ENCODE data around the gene PYGM.

Gene PYGM

DNA sequence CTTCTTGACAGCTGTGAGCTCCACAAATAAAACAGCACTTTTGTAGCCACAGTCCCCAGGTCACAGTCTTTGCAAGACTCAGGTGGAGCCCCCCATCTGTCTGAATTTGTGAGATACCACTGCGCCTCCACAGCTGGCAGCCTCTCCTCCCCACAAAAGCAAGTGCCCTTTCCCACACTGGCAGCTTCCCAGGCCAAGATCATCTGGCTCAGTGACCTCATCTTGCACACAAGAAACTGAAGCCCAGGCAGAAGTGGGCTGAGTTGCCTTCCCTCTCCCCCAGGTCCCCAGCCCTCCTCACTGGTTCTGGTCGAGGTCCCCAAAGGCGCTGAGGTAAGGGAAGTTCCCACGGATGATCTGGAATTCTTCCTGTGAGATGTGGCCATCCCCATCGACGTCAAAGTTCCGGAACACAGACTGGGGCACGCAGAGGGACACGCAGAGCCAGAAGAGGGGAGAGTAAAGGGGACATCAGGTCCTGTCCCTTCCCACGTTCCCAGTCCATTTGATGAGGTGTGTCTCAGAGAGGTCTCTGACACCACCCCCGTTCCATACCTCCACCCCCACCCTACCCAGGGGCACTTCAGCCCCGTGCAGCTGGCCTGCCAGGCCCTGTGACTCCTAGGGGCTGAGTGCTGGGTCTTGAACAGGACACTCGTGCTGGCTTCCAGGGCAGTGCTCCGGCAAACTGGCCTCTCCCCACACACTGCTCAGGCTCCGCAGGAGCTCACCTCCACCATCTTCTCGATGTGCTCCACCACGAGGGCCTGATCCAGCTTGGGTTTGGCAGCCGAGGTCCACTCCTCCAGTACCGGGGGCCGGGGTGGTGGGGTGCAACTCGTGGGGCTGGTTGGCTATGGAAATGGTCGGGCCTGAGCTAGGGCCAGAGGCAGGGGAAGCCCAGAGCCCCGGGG lies 24.7 kb downstream of the PYGM start:
- no peak for DNase-seq (ENCODE audit: low read depth, low spot score)
- Histone ChIP-seq H3K9ac (ENCODE audit: insufficient read length, low read depth) (peak overlapping the region; percentile 0), H3K4me3 (ENCODE audit: insufficient read length, low read depth) (no peak overlapping the region), H3K4me1 (ENCODE audit: insufficient read depth, insufficient read length) (peaks cover 20% of the 10 kb centered on the region), H3K36me3 (ENCODE audit: insufficient read depth, insufficient read length, low read length) (no peaks in the 10 kb centered on the region), H3K9me3 (ENCODE audit: insufficient read depth, low read length) (no peaks in the 10 kb centered on the region), H3K27me3 (ENCODE audit: insufficient read depth, insufficient read length) (peaks cover under 1% of the 10 kb centered on the region)
- TF ChIP-seq ZNF274 (IDR thresholded peaks at IDR 0.05; ENCODE audit: low read depth, low read length) = no peak
- no peak for TF ChIP-seq SUZ12 (IDR thresholded peaks at IDR 0.05; ENCODE audit: extremely low read depth, insufficient read depth, insufficient read length)
- TF ChIP-seq YY1 (IDR thresholded peaks at IDR 0.05; ENCODE audit: insufficient read depth, insufficient read length) = no peak

DNA sequence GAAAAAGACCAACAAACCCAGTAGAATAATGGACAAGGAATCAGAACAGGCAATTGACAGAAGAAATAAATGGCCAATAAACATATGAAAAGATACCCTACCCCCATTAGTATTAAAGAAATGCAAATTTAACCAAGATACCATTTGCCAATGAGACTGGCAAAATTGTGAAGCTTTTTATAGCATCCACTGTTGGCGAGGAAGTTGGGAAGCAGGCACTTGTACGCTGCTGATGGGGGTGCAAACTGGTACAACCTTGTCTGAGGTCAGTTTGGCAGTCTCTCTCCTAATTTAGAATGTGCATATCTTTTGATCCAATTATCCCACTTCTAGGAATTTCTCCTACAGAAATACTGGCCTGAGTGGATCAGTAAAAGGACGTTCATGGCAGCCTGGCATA lies 28.2 kb downstream of the PYGM start:
- H3K9me3 ChIP-seq (ENCODE audit: insufficient read depth, low read length) = no peaks in the 10 kb centered on the region
- H3K4me1 ChIP-seq (ENCODE audit: insufficient read depth, insufficient read length) = peaks cover 15% of the 10 kb centered on the region
- no peaks in the 10 kb centered on the region for H3K27me3 ChIP-seq (ENCODE audit: insufficient read depth, insufficient read length)
- H3K36me3 ChIP-seq (ENCODE audit: insufficient read depth, insufficient read length, low read length) = no peaks in the 10 kb centered on the region
- no peak for DNase-seq (ENCODE audit: low read depth, low spot score)
- no peak overlapping the region for H3K9ac ChIP-seq (ENCODE audit: insufficient read length, low read depth)
- no peak overlapping the region for H3K4me3 ChIP-seq (ENCODE audit: insufficient read length, low read depth)
- TF ChIP-seq ZNF274 (IDR thresholded peaks at IDR 0.05; ENCODE audit: low read depth, low read length) (no peak), YY1 (IDR thresholded peaks at IDR 0.05; ENCODE audit: insufficient read depth, insufficient read length) (no peak), SUZ12 (IDR thresholded peaks at IDR 0.05; ENCODE audit: extremely low read depth, insufficient read depth, insufficient read length) (no peak)

- no peak for DNase-seq (ENCODE audit: low read depth, low spot score)
Measured at GRCh38 chr11:64729851-64730382, 29.9 kb downstream of the PYGM start.

GRCh38 chr11:64728757-64729365 lies 30.9 kb downstream of the PYGM start:
- H3K27me3 ChIP-seq (ENCODE audit: insufficient read depth, insufficient read length) = peaks cover 3% of the 10 kb centered on the region
- H3K9me3 ChIP-seq (ENCODE audit: insufficient read depth, low read length) = no peaks in the 10 kb centered on the region
- DNase-seq (ENCODE audit: low read depth, low spot score) = no peak
- peaks cover 35% of the 10 kb centered on the region for H3K4me1 ChIP-seq (ENCODE audit: insufficient read depth, insufficient read length)
- no peaks in the 10 kb centered on the region for H3K36me3 ChIP-seq (ENCODE audit: insufficient read depth, insufficient read length, low read length)
- no peak overlapping the region for H3K4me3 ChIP-seq (ENCODE audit: insufficient read length, low read depth)
- H3K9ac ChIP-seq (ENCODE audit: insufficient read length, low read depth) = no peak overlapping the region
- TF ChIP-seq YY1 (IDR thresholded peaks at IDR 0.05; ENCODE audit: insufficient read depth, insufficient read length) (no peak), SUZ12 (IDR thresholded peaks at IDR 0.05; ENCODE audit: extremely low read depth, insufficient read depth, insufficient read length) (no peak), ZNF274 (IDR thresholded peaks at IDR 0.05; ENCODE audit: low read depth, low read length) (no peak)

More at GRCh38 chr11:64729851-64730382, 29.9 kb downstream of the PYGM start:
- Histone ChIP-seq H3K36me3 (ENCODE audit: insufficient read depth, insufficient read length, low read length) (no peaks in the 10 kb centered on the region), H3K27me3 (ENCODE audit: insufficient read depth, insufficient read length) (no peaks in the 10 kb centered on the region), H3K4me1 (ENCODE audit: insufficient read depth, insufficient read length) (peaks cover 26% of the 10 kb centered on the region), H3K9ac (ENCODE audit: insufficient read length, low read depth) (peak overlapping the region; percentile 68), H3K9me3 (ENCODE audit: insufficient read depth, low read length) (no peaks in the 10 kb centered on the region), H3K4me3 (ENCODE audit: insufficient read length, low read depth) (no peak overlapping the region)
- TF ChIP-seq SUZ12 (IDR thresholded peaks at IDR 0.05; ENCODE audit: extremely low read depth, insufficient read depth, insufficient read length) (no peak), YY1 (IDR thresholded peaks at IDR 0.05; ENCODE audit: insufficient read depth, insufficient read length) (no peak), ZNF274 (IDR thresholded peaks at IDR 0.05; ENCODE audit: low read depth, low read length) (no peak)

DNA sequence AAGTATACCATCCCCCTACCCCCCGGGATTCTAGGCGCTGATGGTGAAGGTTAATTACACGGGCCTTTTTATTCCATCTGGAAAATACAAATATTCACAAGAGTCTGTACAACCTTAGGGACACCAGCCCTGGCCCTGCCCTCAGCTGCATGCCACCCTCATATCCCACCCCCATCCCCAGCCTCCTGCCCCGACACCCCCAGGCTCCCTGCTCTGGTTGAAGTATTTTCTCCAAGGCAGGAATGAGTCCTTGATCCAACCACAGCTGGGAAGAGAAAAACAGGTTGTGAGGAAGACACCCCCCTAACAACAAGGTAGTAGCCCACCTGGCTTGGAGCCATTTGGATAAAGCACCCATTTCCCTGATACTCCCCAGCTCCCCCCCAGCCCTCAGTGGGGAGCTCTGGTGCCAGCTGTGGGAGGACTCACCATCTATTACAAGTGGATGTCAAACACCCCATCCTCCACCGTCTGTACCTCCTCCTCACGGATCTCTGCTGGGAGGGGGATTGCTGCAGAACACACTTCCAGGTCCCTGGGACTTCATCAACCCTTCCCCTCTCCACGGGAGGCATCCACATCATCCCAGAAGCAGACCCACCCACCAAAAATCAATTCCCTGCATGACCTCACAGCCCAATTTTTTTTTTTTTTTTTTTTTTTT lies 32.8 kb downstream of the PYGM start:
- H3K4me1 ChIP-seq (ENCODE audit: insufficient read depth, insufficient read length) = peaks cover 37% of the 10 kb centered on the region
- H3K4me3 ChIP-seq (ENCODE audit: insufficient read length, low read depth) = no peak overlapping the region
- H3K27me3 ChIP-seq (ENCODE audit: insufficient read depth, insufficient read length) = peaks cover 9% of the 10 kb centered on the region
- DNase-seq (ENCODE audit: low read depth, low spot score) = no peak
- H3K36me3 ChIP-seq (ENCODE audit: insufficient read depth, insufficient read length, low read length) = no peaks in the 10 kb centered on the region
- TF ChIP-seq YY1 (IDR thresholded peaks at IDR 0.05; ENCODE audit: insufficient read depth, insufficient read length) = no peak
- TF ChIP-seq ZNF274 (IDR thresholded peaks at IDR 0.05; ENCODE audit: low read depth, low read length) = no peak
- TF ChIP-seq SUZ12 (IDR thresholded peaks at IDR 0.05; ENCODE audit: extremely low read depth, insufficient read depth, insufficient read length) = no peak
- H3K9ac ChIP-seq (ENCODE audit: insufficient read length, low read depth) = no peak overlapping the region
- H3K9me3 ChIP-seq (ENCODE audit: insufficient read depth, low read length) = no peaks in the 10 kb centered on the region

DNA sequence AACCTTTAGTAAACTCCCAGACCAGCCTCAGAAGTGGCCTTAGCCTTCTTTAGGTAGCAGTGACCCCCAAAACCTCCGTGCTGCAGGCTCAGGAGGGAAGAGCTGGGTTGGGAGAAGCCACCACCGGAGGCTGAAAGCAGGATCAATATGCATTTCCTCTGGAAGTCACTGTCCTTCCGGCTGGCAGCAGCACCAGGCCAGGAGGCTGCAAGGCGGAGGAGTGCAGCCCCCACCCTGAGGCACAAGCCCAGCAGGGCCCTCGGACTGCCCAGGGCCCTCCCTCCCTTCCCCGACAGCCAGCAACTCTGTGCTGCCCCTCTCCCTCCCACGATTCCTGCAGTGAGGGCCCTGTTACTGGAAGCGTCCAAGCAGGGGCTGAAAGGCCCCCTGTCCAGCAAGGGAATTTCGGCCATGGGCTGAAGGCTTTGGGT lies 33.5 kb downstream of the PYGM start:
- no peaks in the 10 kb centered on the region for H3K9me3 ChIP-seq (ENCODE audit: insufficient read depth, low read length)
- H3K9ac ChIP-seq (ENCODE audit: insufficient read length, low read depth) = peak overlapping the region; percentile 51
- H3K36me3 ChIP-seq (ENCODE audit: insufficient read depth, insufficient read length, low read length) = no peaks in the 10 kb centered on the region
- no peak for DNase-seq (ENCODE audit: low read depth, low spot score)
- peaks cover 37% of the 10 kb centered on the region for H3K4me1 ChIP-seq (ENCODE audit: insufficient read depth, insufficient read length)
- H3K27me3 ChIP-seq (ENCODE audit: insufficient read depth, insufficient read length) = peaks cover 17% of the 10 kb centered on the region
- no peak for TF ChIP-seq SUZ12 (IDR thresholded peaks at IDR 0.05; ENCODE audit: extremely low read depth, insufficient read depth, insufficient read length)
- no peak for TF ChIP-seq YY1 (IDR thresholded peaks at IDR 0.05; ENCODE audit: insufficient read depth, insufficient read length)
- no peak for TF ChIP-seq ZNF274 (IDR thresholded peaks at IDR 0.05; ENCODE audit: low read depth, low read length)
- H3K4me3 ChIP-seq (ENCODE audit: insufficient read length, low read depth) = no peak overlapping the region
